T follicular helper cell (primary cell): ENCODE results near the gene TMEM141.
A peak's percentile ranks its signal among the peaks of the same experiment; 100 is the strongest.
"Not testable (repeated sequence)": the region's sequence is repeated elsewhere in the genome, so short reads cannot be mapped to it uniquely, and the experiment has no call there.

Source experiments
- DNase-seq: peaks from one replicate; pipeline ENCODE4 v3.0.0-alpha.2; 2020; ENCODE audit warnings: low read depth

TMEM141 gene

DNA sequence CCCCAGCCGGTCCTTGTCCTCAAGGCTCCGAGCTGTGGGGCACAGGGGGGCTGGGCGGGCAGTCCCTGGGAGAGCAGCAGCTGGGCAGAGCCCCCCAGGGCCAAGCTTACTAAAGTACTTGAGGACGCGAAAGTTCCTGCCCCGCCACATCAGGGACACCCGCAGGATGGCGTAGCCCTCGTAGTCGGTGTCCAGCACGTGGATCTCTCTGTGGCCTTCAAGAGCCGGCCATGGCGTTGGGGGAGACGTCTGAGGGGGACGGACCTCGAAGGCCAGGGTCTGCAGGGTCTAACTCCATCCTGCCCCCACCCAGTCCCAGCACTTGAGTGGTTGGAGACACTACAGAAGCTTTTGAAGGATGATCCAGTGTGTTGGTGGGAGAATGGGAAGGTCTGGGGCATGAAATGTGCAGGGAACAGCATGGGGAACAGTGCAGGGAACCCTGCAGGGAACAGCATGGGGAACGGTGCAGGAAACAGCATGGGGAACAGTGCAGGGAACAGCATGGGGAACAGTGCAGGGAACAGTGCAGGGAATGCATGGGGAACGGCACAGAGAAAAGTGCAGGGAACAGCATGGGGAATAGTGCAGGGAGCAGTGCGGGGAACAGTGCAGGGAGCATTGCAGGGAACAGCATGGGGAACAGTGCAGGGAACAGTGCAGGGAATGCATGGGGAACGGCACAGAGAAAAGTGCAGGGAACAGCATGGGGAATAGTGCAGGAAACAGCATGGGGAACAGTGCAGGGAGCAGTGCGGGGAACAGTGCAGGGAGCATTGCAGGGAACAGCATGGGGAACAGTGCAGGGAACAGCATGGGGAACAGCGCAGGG is 35.6 kb upstream of the TMEM141 start:
- not testable (repeated sequence) for DNase-seq

DNA sequence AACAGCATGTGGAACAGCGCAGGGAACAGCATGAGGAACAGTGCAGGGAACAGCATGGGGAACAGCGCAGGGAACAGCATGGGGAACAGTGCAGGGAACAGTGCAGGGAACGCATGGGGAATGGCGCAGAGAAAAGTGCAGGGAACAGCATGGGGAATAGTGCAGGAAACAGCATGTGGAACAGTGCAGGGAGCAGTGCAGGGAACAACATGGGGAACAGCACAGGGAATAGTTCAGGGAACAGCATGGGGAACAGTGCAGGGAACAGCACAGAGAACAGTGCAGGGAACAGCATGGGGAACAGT is 35.1 kb upstream of the TMEM141 start:
- DNase-seq, result no peak

DNA sequence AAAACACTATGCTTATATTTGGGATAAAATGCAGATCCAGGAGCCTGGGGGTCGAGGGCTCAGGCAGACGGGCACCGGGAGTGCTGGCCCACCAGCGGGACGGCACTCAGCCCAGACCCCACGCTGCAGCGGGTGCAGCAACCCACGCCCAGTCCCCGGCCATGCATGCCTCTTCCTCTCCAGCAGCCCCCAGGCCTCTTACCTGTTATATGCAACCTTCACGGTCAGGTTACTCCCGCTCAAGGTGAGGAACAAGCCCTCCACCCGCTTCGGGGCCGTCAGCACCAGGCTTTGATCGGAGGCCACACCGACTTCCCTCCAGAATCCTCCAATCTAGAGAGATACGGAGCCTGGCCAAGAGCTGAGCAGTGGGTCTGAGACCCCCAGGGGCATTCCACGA is 34.3 kb upstream of the TMEM141 start:
- no peak for DNase-seq

DNA sequence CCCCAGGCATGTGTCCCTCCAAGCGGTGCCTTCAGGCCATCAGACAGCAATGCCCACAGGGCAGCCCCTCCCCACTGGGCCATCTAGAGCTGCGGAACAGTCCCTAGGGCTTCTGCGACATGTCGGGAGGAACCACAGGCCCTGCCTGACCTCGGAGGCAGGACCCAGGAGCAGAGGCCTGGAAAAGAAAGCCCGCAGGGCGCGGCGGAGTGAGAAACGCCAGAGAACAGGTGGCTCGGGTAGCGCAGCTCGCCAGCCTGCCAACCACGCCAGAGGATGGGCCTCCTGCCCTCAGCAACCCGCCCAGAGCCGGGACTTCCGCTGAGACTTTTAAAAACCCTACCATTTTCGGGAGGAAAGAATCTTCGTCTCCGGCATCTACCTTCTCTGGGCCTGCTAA is 33.8 kb upstream of the TMEM141 start:
- DNase-seq, result no peak

DNA sequence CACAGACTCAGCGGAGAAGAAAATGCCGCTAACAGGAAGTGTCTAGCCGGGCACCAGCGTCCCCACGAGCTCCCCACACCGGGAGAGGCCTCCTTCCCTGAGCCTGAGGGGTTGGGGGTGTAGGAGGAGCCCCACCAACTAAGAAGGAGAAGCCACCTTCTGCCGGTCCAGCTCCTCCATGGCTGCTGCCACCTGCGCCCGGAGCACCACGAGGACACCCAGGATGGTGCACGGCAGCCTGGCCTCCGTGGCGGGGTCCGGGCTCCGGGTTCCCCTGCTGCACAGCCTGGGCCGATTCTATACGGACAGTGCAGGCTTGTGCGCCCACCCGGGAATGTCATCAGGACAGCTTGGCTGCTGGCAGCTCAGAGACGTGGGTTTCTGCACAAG is 33.4 kb upstream of the TMEM141 start:
- no peak for DNase-seq

DNA sequence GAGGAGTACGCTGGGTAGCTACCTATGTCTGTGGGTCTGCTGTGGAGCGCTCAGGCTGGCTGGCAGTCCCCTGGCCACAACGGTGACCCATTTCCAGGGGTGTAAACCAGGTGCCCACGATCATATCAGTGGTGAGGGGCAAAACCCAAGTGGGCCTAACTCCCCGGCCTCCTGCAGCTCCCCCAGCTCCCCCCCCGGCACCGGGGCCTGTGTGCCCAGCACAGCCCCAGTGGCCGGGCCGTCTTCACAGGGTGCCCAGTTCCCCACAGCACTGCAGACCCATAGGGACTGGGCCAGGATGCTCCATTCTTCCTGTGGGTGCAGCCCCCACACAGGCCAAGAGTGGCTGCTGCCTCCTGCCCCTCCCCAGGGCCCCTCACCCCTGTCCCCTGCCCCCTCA is 32.1 kb upstream of the TMEM141 start:
- DNase-seq, result no peak

DNA sequence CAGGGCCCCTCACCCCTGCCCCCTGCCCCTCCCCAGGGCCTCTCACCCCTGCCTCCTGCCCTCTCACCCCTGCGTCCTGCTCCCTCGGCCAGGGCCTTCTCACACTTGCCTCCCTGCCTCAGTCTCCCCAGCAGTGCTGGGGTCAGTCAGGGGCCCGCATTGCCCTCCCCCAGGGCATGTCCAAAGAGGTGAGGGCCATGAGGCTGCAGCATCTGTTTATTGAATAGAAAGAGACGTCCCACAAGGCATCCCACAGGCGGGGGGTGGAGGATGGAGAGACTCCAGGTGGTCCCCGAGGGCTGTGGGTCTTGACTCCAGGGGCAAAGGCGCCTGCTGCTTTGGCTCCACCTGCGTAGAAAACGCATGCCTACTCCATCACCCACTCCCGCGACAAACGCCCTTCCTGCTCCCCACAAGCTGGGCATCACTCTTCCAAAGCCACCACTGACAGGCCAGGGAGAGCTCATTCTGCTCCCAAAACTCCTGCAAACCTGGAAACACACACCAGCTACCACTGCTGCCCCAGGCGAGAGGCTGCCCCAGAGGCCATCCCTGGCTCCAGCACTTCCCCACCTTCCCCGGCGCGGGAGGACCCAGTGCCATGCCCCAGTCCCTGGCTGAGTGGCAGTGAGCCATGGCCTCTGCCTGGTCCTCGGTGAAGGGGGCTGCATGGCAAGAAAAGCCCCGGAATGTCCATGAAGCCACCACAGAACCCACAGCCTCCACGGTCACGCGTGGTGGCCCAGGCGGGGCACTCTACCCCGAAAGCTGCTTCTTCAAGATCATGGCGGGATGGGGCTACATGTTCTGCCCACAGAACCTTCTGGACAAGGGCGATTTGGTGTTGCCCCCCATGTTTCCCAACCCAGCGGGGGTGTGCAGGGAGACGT is 31.5 kb upstream of the TMEM141 start:
- no peak for DNase-seq

DNA sequence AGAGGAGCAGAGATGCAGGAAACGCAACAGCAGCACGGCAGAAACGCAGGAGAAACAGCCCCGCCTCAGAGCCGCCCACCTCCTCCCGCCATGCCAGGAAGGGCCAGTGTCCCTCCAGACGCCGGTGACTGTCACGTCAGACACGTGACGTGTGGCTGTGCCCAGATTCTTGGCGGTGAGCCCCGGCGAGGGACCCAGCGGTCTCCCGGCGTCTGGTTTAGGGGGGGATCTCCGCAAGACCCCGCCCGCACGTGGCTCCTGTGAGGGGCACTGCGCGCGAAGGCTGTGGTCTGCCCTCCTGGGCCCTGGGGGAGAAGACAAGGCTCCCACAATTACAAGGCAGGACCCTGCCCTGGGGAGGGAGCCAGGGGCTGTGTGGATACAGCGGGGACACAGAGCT is 30.7 kb upstream of the TMEM141 start:
- DNase-seq, result no peak

DNA sequence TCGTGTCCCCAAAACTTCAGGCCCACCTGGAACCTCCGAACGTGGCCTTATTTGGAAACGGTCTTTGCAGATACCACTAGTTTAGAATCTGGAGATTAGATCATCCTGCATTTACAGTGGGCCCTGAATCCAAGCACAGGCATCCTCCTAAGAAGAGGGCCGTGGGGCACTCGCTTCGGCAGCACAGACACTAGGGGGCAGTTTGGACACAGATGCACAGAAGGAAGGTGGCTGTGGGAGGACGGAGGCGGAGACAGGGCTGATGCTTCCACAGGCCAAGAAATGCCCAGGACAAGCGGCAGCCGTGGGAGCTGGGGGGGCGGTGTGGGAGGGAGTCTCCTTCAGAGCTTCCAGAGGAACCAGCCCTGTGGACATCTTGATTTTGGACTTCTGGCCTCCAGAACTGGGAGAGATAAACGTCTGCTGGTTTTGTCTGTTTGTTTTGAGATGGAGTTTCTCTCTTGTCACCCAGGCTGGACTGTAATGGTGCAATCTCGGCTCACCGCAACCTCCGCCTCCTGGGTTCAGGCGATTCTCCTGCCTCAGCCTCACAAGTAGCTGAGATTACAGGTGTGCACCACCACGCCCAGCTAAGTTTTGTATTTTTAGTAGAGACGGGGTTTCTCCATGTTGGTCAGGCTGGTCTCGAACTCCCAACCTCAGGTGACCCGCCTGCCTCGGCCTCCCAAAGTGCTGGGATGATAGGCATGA is 30.2 kb upstream of the TMEM141 start:
- DNase-seq, result not testable (repeated sequence)

DNA sequence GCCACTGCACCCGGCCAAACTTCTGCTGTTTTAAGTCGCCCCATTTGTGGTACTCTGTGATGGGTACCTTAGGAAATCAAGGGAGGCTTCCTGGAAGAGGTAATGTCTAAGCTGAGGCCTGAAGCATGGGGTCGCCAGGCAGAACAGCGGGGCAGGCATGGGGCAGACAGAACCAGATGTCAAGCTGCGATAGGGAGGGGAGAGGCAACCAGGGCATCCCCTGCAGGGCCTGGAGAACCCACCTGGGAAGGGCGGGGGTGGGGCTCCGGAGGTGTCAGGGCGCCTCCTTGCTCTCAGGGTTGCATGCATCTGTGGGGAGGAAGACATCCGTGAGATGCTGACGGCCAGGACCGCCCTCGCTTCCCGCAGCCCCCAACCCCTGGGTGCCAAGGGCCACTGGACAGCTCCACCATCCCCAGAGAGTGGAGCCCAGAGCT is 29.6 kb upstream of the TMEM141 start:
- DNase-seq, result no peak

DNA sequence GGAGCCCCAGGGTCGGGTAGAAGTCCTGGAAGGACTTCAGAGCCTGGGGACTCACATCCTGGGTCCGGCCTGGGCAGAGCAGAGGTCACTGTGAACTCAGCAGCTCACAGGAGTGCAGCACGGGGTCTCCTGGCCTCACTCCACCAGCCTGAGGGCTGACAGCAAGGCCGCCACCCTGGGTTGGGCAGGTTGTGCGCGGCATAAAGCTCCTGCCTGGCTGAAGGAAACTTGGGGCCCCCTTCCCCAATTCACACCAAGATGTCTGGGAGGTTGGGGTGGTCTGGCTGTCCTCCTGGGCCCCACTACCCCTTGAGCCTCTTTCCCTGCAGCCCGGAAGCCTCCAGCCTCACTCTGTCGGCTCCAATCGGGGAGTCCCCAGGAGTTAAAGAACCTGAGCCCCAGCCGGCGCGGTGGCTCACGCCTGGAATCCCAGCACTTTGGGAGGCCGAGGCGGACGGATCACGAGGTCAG is 28.9 kb upstream of the TMEM141 start:
- no peak for DNase-seq

DNA sequence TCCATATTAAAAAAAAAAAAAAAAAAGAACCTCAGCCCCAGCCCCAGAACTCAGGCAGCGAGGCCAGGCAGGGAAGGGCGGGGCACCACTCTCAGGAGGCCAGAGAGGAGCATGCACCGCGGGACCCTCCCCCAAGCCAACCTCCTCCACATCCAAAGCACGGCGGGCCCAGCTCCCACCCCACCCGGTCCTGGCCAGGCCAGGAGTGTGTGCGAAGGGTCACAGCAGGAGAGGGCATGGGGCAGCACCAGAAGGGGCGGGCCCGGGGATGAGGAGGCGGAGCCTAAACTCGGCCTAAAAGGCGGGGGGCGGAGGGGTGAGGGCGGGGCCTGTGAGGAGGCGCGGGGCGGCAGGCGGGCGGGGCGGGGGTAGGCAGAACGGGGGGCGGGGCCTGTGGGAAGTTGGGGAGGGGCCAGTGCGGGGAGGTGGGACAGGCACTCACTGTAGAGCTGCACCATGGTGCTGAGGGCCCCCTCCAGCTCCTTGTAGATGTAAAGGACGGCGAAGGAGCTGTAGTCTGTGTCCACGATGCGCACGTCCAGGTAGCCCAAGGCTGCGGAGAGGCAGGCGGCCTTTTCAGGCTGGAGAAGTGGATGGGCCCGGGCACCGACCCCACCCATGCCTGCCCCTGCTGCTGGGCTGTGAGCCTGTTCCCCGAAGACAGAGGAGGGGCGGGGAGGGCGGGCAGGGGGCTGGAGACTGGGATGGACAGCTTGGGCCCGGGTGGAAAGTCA is 28.1 kb upstream of the TMEM141 start:
- DNase-seq, result no peak

DNA sequence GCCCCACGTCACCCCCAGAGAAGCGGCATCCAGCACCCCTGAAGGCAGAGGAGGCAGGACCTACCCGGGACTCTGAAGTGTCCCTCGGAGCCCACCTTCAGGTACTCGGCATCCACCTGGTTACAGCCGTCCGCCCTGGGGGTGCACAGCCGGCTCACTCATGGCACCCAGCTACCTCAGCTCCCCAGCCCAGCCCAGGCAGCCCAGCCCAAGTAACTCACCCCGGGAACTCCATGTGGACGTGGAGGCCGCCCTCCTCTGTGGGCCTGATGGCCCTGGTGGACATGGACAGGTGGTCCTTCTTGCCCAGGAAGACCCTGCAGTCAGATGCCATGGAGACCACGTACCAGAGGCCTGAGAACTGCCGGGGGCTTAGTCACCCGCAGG is 27.5 kb upstream of the TMEM141 start:
- DNase-seq, result no peak

DNA sequence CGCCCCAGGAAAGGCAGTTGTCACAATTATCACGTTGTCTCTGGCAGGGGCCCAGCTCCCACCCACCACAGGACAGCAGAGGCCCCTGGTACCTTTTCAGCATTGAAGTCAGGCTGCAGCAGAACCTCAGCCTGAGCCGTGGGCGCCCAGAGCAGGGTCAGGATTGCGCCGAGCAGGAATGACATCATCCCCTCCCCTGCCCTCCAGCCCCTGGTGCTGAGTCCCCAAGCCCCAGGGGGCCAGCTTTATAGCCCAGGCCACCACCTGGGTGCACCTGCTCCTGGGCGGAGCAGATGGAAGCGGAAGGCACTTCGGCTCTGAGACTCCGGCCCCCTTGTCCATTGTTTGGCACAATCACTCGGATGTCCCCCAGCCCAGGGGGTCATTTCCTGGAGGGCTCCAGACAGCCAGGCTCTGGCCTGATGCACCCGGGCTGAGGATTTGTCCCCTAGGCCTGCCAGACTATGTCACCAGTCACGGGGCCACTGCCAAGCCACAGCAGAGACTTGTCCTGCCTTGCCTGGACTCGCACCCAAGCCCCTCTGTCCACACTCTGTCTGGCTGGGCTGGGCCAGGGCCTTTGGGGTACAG is 26.7 kb upstream of the TMEM141 start, which contains the start of gene LCN15:
LCN15 (minus strand) TSS at position 218 of the 591 bp plus-strand sequence; CDS start at position 188, 30 bp downstream.
- no peak for DNase-seq

DNA sequence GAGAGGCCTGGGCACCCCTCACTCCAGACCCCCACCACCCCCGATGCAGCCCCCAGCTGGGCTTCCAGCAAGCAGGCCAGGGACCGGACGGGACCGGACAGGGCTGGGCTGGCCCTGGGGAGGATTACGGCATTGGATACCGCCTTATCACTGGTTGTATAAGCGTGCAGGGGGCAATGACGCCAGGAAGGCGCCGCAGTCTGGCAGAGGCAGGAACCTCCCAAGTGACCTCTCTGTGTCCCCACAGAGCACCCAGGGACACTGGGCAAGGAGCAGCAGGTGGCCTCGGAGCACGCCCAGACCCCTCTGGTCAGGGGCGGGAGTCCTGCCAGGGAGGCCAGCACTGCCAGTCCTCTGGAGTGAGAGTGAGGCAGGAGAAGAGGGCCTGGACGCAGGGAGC is 26.1 kb upstream of the TMEM141 start:
- no peak for DNase-seq

DNA sequence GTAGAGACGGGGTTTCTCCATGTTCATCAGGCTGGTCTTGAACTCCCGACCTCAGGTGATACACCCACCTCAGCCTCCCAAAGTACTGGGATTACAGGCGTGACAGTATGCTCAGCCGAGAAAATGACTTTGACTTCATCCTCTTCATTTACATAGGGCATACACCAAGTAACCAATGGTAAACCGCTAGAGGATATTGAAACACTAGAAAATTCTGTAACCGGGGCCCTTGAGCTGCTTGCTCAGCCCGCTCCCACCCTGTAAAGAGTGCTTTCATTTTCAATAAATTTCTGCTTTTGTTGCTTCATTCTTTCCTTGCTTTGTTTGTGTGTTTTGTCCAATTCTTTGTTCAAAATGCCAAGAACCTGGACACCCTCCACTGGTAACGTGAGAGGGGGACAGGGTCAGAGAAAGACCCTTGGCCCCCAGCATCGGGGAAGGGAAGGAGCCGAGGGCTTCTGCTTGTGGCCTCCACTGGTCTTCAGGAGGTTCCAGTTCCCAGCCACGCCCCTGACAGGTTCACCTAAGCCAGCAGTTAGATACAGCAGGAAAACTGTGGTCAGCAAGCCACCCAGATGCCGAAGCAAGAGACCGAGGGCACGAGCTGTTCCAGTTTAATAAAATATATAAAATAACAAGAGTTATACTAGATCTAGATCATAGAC is 25.3 kb upstream of the TMEM141 start:
- not testable (repeated sequence) for DNase-seq

DNA sequence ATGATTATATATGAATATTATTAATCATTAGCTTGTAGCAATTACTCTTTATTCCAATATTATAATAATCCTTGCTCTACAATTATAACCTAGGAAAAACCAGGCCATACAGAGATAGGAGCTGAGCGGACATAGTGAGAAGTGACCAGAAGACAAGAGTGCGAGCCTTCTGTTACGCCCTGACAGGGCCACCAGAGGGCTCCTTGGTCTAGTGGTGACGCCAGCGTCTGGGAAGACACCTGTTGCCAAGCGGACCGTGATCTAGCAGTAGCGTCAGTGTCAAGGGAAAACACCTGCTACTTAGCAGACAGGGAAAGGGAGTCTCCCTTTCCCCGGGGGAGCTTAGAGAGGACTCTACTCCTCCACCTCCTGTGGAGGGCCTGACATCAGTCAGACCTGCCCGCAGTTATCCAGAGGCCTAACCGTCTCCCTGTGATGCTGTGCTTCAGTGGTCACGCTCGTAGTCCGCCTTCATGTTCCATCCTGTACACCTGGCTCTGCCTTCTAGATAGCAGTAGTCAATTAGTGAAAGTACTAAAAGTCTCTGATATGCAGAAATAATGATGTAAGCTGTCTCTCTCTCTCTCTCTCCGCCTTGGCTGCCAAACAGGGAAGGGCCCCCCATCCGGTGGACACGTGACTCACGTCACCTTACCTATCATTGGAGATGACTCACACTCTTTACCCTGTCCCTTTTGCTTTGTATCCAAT is 24.6 kb upstream of the TMEM141 start:
- DNase-seq, result peak; percentile 26

DNA sequence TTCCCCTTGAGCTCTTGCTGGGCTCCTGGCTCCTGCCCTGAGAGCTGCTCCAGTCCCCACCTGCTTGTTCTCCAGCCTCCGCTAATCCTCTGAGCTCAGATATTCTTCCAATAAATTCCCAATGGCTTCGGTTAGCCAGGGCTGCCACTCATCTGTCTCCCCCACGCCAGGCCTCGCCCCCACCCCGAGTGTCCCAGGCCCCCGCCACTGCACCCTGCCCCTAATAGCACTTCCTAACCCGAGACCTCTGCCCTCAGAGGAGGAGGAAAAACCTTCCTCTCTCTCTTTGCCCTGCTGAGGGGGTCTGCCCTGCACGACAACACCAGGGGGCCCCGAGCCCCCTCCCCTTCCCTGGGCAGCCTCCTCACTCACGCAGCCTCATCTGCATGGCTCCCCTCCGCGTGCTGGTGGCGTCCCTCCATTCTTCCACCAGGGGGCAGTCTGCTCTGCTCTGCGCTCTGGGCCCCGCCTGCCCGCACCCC is 21.4 kb upstream of the TMEM141 start:
- DNase-seq, result no peak

DNA sequence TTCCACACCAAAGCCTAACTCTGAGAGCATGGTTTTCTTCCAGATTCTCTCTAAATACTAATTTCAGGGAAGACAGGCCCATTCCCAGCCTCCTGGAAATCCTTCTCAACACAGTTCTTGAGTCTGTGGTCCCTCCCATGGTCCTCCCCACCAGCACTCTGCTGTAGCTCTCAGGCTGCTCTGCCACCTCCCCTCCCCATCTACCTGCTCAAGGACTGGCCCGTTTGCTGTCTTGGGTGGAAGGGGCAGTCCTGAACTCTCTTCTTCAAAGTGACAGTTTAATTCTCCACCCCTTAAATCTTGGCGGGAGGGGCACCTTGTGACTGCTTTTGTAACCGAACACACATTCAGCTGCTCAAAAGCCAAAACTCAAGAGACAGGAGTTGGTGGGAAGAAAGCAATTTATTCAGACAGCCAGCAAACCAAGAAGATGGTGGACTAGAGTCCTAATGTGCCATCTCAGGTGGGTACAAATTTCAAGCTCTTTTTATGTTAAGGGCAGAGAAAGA is 19.2 kb upstream of the TMEM141 start:
- DNase-seq, result no peak
